GOT3 (cell line): Measurements from ENCODE around the gene SIGLEC14.
"Not testable (repeated sequence)": the region's sequence is repeated elsewhere in the genome, so short reads cannot be mapped to it uniquely, and the experiment has no call there.

Experiments
- DNase-seq: peaks from one replicate; lab custom pipeline; 2025; ENCODE audit warnings: mixed read lengths; lab: John Stamatoyannopoulos, UW

SIGLEC14 gene

GRCh38 chr19:51668216-51668615 is 21.6 kb upstream of the SIGLEC14 start:
- DNase-seq, result no peak

DNA sequence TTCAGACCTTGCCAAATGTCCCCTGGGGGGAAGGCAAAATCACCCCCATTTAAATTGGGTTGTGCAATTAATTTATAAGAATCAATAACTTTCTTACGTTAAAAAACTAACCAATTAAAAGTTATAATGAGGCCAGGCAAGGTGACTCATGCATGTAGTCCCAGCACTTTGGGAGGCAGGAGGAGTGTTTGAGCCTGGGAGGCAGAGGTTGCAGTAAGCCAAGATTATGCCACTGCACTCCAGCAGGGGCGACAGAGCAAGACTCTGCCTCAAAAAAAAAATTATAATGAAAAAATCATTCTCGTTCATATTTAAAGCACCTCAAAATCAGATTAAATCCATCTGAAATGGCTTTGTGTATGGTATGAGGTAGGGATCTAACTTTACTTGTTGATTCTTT is 18.4 kb upstream of the SIGLEC14 start:
- no peak for DNase-seq

DNA sequence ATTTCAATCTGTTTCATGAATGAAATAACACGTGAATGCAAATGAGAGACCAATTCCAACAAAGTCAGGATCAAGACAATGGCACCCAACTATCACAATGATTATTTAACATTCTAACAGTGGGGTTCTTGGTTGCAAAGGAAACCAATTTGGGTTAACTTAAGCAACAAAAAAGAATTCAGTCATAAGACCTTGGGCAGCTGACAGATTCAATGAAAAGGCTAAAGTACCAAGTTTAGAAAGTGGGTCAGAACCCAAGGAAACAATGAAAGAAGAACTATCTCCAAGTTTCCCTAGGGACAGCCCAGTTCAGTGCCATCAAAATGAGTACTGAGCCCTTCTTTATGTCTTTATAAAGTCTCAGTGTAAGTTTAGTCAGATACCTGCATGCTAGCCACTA is 17.5 kb upstream of the SIGLEC14 start:
- DNase-seq, result no peak

- DNase-seq, result no peak
These were observed 17.0 kb upstream of the SIGLEC14 start for GRCh38 chr19:51663650-51664049.

GRCh38 chr19:51660975-51661600 is 14.5 kb upstream of the SIGLEC14 start:
- peak; percentile 18 for DNase-seq

- no peak for DNase-seq
These were observed 8.2 kb upstream of the SIGLEC14 start for GRCh38 chr19:51654783-51655182.

DNA sequence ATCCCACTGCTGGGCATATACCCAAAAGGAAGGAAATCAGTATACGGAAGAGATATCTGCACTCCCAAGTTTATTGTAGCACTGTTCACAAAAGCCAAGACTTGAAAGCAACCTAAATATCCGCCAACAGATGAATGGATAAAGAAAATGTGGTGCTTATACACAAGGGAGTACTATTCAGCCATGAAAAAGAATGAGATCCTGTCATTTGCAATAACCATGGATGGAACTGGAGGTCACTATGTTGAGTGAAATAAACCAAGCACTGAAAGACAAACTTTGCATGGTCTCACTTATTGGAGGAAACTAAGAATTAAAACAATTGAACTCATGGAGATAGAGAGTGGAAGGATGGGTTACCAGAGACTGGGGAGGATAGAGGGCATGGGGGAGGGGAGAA is 6.5 kb upstream of the SIGLEC14 start:
- no peak for DNase-seq

- no peak for DNase-seq
These were observed 5.6 kb upstream of the SIGLEC14 start for GRCh38 chr19:51652266-51652665.

DNA sequence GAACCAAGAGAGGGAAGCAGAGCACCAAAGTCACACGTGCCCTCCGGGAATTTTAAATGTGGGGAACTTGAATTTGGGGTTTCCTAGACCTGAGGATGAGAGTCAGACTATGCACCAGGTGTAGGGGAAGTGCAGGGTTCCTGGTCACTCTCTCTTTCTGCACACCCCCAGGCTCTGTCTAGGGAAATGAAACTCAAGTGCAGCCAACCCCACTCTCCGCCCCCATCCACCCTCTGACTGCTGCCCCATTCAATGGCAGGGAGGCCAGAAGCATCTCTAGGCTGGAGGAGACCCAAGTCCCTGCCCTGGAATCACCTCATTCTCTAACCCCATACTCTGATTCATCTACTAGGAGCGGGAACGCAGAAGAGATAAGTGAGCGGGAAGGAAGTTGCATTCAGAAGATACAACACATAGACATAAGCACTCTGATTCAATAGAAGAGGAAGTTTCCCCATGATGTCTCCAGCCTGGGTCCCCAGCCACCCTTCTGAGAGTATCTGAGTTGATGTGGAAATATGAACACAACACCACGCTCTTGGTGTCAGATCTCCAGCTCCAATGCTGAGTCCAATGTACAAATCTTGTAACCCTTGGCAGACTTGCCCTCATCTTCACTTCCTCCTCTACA is 4.7 kb upstream of the SIGLEC14 start:
- no peak for DNase-seq

DNA sequence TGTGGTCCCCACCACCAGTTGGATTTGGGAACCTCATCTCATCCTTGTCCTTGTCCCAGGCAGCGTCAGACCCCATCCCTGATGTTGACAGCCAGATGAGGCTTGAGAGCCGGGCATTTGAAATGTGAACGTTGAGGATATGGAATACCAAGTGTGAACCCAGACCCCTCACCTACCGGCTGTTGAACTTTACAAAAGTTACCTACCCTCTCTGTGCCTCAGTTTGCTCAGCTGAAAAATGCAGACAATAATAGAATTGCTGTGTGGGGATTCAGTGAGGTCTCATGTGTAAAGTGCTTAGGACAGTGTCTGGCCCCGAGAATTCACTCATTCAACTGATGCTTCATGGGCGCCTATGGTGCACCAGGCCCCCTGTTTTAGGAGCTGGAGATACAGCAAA is 693 bp upstream of the SIGLEC14 start:
- DNase-seq, result no peak

DNA sequence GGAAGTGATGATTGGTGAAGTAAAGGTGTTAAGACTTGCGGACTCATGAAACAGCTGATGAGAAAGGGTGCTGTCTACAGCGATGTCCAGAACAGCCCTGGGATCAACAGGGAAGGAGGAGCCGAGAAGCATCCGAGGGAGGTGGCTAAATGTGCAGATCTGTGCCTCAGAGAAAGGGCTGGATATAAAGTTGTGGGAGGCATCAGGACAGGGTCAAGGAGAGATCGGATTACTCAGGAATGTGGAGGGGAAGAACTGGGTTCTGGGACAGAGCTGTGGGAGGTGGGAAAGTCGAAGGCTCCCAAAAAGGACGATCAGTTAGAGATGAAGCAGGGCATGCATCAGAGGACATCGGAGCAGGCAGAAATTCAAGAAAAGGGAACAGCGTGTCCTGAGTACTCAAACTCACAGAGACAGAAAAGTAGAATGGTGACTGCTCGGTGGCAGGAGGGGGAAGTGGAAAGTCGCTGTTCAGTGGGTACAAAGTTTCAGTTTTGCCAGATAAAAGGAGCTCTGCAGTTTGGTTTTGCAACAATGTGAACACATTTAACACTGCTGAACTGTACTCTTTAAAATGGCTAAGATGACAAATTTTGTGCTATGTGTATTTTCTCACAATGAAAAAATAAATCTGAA is 1.9 kb downstream of the SIGLEC14 start:
- DNase-seq, result no peak

DNA sequence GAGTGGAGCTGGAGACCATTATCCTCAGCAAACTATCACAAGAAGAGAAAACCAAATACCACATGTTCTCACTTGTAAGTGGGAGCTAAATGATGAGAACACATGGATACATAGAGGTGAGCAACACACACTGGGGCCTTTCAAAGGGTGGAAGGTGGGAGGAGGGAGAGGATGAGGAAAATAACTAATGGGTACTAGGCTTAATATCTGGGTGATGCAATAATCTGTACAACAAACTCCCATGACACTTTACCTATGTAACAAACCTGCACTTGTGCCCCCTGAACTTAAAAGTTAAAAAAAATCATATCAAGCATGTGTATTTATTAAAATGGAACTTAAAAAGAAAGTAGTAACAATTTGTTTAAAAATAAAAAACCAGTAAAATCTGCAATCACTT is 5.0 kb downstream of the SIGLEC14 start:
- DNase-seq, result no peak

GRCh38 chr19:51640386-51640785 is 6.2 kb downstream of the SIGLEC14 start:
- no peak for DNase-seq

DNA sequence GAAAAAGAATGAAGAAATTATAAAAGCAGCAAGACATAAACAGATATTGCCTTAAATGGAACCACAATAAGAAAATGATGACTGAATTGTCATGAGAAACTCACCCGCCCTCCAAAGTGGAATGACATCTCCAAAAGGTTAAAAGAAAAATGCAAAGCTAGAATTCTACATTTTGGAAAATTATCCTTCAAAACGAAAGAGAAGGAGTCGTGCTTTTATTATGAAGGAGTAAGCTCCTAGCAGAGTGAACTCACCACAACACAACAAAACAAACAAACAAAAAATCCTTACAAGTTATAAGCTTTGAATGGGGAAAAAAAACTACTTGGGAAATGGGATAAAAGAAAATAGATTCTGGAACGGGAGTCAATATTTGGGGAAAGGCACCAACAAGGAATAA is 6.7 kb downstream of the SIGLEC14 start:
- DNase-seq, result no peak

- no peak for DNase-seq
These were observed 9.2 kb downstream of the SIGLEC14 start for GRCh38 chr19:51637362-51637978.

GRCh38 chr19:51632126-51632525 is 14.5 kb downstream of the SIGLEC14 start:
- no peak for DNase-seq

DNA sequence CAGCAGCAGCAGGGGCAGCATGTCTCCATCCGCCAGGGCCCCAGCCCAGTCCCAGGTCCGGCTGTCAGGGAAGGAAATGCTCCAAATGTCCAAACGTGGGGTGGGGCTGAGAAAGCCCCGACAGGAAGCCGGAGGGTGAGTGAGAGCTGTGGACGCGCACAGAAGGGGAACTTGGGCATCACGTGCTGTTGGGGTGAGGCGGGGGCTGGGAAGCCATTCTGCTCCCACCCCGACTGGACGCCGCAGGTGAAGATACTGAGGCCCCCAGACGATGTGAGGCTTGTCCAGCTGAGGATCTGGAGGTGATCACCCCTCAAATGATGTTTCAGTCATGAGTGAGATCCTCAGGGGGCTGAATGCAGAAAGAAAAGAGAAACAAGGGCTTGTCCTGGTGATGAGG is 16.3 kb downstream of the SIGLEC14 start, which contains the start of gene SIGLEC5:
Gene SIGLEC5 (minus strand): TSS at position 87 of the 400 bp plus-strand sequence. CDS start 66 bp downstream, at position 21.
- not testable (repeated sequence) for DNase-seq

GRCh38 chr19:51628153-51628939 is 18.3 kb downstream of the SIGLEC14 start:
- no peak for DNase-seq

- DNase-seq, result no peak
These were observed 19.0 kb downstream of the SIGLEC14 start for GRCh38 chr19:51627491-51628138.

DNA sequence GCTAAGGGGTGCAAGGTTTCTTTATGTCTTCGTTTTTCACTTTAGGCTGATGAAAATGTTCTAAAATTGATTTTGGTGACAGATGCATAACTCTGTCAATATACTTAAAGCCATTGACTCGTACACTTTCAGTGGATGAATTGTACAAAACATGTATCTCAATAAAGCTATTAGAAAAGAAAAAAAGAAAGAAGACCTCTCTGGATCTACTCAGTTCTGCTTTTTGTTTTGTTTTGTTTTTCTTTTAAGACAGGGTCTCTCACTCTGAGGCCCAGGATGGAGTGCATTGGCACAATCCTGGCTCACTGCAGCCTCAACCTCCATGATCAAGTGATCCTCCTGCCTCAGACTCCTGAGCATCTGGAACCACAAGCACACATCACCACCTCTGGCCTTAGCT is 19.9 kb downstream of the SIGLEC14 start:
- no peak for DNase-seq

- no peak for DNase-seq
These were observed 25.4 kb downstream of the SIGLEC14 start for GRCh38 chr19:51621178-51621577.

- no peak for DNase-seq
These were observed 30.6 kb downstream of the SIGLEC14 start for GRCh38 chr19:51615991-51616390.
